Vagina (tissue), 2 donors: ENCODE measurements around the gene DDA1. TPM values are rescaled to one million over a fixed set of nuclear protein-coding genes. Genes with fewer than 3 reads are reported as not detected.
"Not testable (repeated sequence)": the region's sequence is repeated elsewhere in the genome, so short reads cannot be mapped to it uniquely, and the experiment has no call there.

Experiments
- DNase-seq, 2 donors: peaks; one replicate each; pipeline ENCODE4 v3.0.0-alpha.2; 2017; ENCODE audit errors: extremely low spot score in 2 of 2
- H3K27ac ChIP-seq: fragments of 200-600 bp; sonication (generic); one replicate; pipeline ENCODE4 v1.5.1; 2019
- H3K27me3 ChIP-seq: fragments of 200-600 bp; sonication (generic); one replicate; pipeline ENCODE4 v1.5.1; 2019
- H3K36me3 ChIP-seq, 2 donors: fragments of 200-600 bp; sonication (generic); one replicate each; pipeline ENCODE4 v1.5.1; 2017 to 2019
- H3K4me1 ChIP-seq: fragments of 200-600 bp; sonication (generic); one replicate; pipeline ENCODE4 v1.5.1; 2019
- H3K4me3 ChIP-seq, 2 donors: fragments of 200-600 bp; sonication (generic); 1 replicate in 1 of 2; 2 replicates in 1 of 2; pipeline ENCODE4 v1.5.1; 2016 to 2019
- H3K9me3 ChIP-seq: fragments of 200-600 bp; sonication (generic); one replicate; pipeline ENCODE4 v1.5.1; 2019
- CTCF ChIP-seq, 3 experiments: fragments of 450-650 bp in 2 of 3; fragments of 200-600 bp in 1 of 3; sonication (generic) in 1 of 3; IDR thresholded peaks; one replicate each; pipeline ENCODE4 v1.5.1; 2017 to 2019; ENCODE audit warnings: antibody characterized with exemption in 3 of 3, mild to moderate bottlenecking in 2 of 3, moderate library complexity in 2 of 3
- POLR2A ChIP-seq, 2 donors: fragments of 450-650 bp; IDR thresholded peaks; one replicate each; pipeline ENCODE4 v1.6.1; 2017; ENCODE audit warnings: antibody characterized with exemption in 2 of 2, mild to moderate bottlenecking in 2 of 2, moderate library complexity in 2 of 2
- POLR2AphosphoS5 ChIP-seq, 2 donors: sonication (generic); formaldehyde crosslinking; IDR thresholded peaks; one replicate each; pipeline ENCODE4 v1.9.0; 2017; ENCODE audit warnings: antibody characterized with exemption in 2 of 2, mild to moderate bottlenecking in 2 of 2, low read depth in 1 of 2; ENCODE audit not compliant: insufficient read depth in 1 of 2
- intact Hi-C: fragments of 100-400 bp; cut with DNase I; formaldehyde crosslinking; loops from one replicate; pipeline ENCODE4 v1.15.1; 2023
- total RNA-seq: library from RNA; depleted of rRNA; stranded (reverse); fragments of >200 nt; gene quantifications from one replicate; pipeline ENCODE4 v1.2.3, GENCODE V29; 2016

The DDA1 gene
- total RNA-seq, 1 donor from 2014 or later = 12.0 TPM

GRCh38 chr19:17353386-17353785 is 44.0 kb downstream of the DDA1 start:
- Histone ChIP-seq H3K4me3 (no peak overlapping the region), H3K27ac (no peak overlapping the region), H3K4me1 (peaks cover 27% of the 10 kb centered on the region), H3K27me3 (no peaks in the 10 kb centered on the region), H3K36me3 (no peaks in the 10 kb centered on the region), H3K9me3 (no peaks in the 10 kb centered on the region)
- DNase-seq = no peak
- intact Hi-C loops = no loop called here
- TF ChIP-seq POLR2A (IDR thresholded peaks at IDR 0.05) (no peak), POLR2AphosphoS5 (IDR thresholded peaks at IDR 0.05; ENCODE audit: insufficient read depth in 1 of 2, low read depth in 1 of 2) (no peak), CTCF (IDR thresholded peaks at IDR 0.05) (no peak)

GRCh38 chr19:17357078-17357666 is 47.8 kb downstream of the DDA1 start:
- H3K4me3 ChIP-seq = no peak overlapping the region
- no peak overlapping the region for H3K27ac ChIP-seq
- intact Hi-C loops = no loop called here
- no peak for TF ChIP-seq CTCF (IDR thresholded peaks at IDR 0.05)
- TF ChIP-seq POLR2AphosphoS5 (IDR thresholded peaks at IDR 0.05; ENCODE audit: insufficient read depth in 1 of 2, low read depth in 1 of 2) = no peak
- peaks cover 12% of the 10 kb centered on the region for H3K4me1 ChIP-seq
- no peaks in the 10 kb centered on the region for H3K27me3 ChIP-seq
- H3K36me3 ChIP-seq = no peaks in the 10 kb centered on the region
- no peaks in the 10 kb centered on the region for H3K9me3 ChIP-seq
- no peak for DNase-seq

GRCh38 chr19:17357724-17358123 is 48.4 kb downstream of the DDA1 start:
- H3K9me3 ChIP-seq = no peaks in the 10 kb centered on the region
- H3K4me1 ChIP-seq = peaks cover 7% of the 10 kb centered on the region
- no peak for DNase-seq
- intact Hi-C loops = no loop called here
- no peaks in the 10 kb centered on the region for H3K36me3 ChIP-seq
- H3K27ac ChIP-seq = no peak overlapping the region
- no peak for TF ChIP-seq POLR2AphosphoS5 (IDR thresholded peaks at IDR 0.05; ENCODE audit: insufficient read depth in 1 of 2, low read depth in 1 of 2)
- no peak overlapping the region for H3K4me3 ChIP-seq
- no peaks in the 10 kb centered on the region for H3K27me3 ChIP-seq

GRCh38 chr19:17358395-17358794 is 49.0 kb downstream of the DDA1 start:
- DNase-seq = no peak
- Histone ChIP-seq H3K4me1 (no peaks in the 10 kb centered on the region), H3K27me3 (no peaks in the 10 kb centered on the region), H3K36me3 (no peaks in the 10 kb centered on the region), H3K27ac (no peak overlapping the region), H3K4me3 (no peak overlapping the region), H3K9me3 (no peaks in the 10 kb centered on the region)
- intact Hi-C loops = no loop called here
- no peak for TF ChIP-seq POLR2A (IDR thresholded peaks at IDR 0.05)
- peak; percentile 33 to 49 for TF ChIP-seq POLR2AphosphoS5 (IDR thresholded peaks at IDR 0.05; ENCODE audit: insufficient read depth in 1 of 2, low read depth in 1 of 2)
- no peak for TF ChIP-seq CTCF (IDR thresholded peaks at IDR 0.05)

- H3K4me3 ChIP-seq = no peak overlapping the region
- H3K9me3 ChIP-seq = no peaks in the 10 kb centered on the region
- no peaks in the 10 kb centered on the region for H3K27me3 ChIP-seq
- no peaks in the 10 kb centered on the region for H3K36me3 ChIP-seq
- TF ChIP-seq POLR2AphosphoS5 (IDR thresholded peaks at IDR 0.05; ENCODE audit: insufficient read depth in 1 of 2, low read depth in 1 of 2) = no peak
- TF ChIP-seq POLR2A (IDR thresholded peaks at IDR 0.05) = no peak
- no peak for TF ChIP-seq CTCF (IDR thresholded peaks at IDR 0.05)
- no peak overlapping the region for H3K27ac ChIP-seq
- no peaks in the 10 kb centered on the region for H3K4me1 ChIP-seq
- intact Hi-C loops = no loop called here
- no peak for DNase-seq
Observed at GRCh38 chr19:17359905-17360800, 50.8 kb downstream of the DDA1 start.

GRCh38 chr19:17363852-17364605 is 54.7 kb downstream of the DDA1 start:
- H3K4me1 ChIP-seq, H3K27me3 ChIP-seq, intact Hi-C loops, DNase-seq, H3K36me3 ChIP-seq, H3K4me3 ChIP-seq, H3K27ac ChIP-seq, H3K9me3 ChIP-seq: not testable (repeated sequence)
